ENCODE measurements around the gene RASA2.

The RASA2 gene, protein sequence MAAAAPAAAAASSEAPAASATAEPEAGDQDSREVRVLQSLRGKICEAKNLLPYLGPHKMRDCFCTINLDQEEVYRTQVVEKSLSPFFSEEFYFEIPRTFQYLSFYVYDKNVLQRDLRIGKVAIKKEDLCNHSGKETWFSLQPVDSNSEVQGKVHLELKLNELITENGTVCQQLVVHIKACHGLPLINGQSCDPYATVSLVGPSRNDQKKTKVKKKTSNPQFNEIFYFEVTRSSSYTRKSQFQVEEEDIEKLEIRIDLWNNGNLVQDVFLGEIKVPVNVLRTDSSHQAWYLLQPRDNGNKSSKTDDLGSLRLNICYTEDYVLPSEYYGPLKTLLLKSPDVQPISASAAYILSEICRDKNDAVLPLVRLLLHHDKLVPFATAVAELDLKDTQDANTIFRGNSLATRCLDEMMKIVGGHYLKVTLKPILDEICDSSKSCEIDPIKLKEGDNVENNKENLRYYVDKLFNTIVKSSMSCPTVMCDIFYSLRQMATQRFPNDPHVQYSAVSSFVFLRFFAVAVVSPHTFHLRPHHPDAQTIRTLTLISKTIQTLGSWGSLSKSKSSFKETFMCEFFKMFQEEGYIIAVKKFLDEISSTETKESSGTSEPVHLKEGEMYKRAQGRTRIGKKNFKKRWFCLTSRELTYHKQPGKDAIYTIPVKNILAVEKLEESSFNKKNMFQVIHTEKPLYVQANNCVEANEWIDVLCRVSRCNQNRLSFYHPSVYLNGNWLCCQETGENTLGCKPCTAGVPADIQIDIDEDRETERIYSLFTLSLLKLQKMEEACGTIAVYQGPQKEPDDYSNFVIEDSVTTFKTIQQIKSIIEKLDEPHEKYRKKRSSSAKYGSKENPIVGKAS

DNA sequence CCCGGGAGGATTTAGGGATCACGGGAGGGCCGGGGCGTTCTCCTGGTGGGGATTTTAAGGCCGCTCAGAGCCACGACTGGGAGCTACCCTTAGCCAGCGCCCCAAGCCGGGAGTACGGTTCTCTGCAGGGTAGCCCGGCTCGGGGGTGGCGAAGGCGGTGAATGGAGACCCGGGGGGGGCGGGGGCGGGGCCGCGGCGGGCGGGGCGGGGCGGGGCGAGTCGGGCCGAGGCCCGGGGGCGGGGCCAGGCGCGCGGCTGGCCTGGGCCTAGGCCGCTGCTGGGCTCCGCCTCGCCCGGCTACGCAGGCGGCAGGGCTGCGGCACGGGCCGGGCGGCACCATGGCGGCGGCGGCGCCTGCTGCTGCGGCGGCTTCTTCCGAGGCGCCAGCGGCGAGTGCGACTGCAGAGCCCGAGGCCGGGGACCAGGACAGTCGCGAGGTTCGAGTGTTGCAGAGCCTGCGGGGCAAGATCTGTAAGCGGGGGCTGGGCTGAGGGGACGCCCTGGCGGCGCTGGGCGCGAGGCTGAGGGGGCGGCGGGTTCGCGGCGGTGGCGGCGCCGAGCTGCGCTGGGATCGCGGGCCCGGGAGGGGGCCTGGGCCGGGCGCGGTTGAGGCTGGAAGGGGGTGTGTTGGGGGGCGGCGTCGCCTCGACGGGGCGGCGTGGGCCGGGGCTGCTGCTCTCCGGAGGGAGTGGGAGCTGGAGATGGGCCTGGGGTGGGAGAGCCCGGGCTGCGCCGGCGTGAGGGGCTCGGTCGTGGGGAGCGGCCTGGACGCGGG is at the start of gene RASA2:
RASA2 (plus strand) TSS at position 282 of the 775 bp plus-strand sequence; CDS start at position 339, 57 bp downstream.
- DNase-seq (ENCODE audit: low read depth in 2 of 2), result peak; percentile 39 to 43

DNA sequence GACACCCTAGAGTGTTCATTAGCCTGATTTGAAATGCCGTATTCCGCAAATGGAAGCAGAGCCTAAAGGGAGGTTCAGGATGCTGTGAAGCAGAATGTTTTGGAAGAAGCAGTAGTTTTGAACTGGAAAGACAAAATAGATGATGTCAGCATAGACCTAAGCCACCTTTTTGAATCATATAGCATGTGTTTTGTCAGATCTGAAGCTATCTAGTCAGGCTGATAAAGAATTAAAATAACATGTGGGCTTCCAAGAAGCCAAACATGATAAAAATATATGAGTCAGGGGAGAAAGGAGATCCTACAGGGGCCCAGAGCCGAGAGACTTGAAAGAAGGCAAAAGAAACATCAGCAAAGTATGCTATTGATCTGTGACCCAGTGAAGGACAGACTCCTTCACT is 47.2 kb upstream of the RASA2 start:
- DNase-seq (ENCODE audit: low read depth in 2 of 2), result no peak

DNA sequence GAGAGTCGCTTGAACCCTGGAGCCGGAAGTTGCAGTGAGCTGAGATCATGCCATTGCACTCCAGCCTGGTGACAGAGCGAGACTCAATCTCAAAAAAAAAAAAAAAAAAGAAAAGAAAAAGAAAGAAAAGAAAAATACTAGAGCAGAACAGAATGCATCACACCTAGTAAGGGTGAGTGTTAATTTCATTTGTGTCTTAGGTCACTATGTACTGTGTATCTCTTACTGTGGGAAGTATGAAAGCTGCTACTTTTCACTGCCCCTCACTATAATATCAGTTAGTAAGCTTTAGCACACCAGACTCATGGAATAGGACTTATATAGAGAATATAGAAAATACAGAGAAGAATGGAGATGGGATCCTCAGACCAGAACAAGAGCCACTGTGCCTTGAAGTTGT is 45.9 kb upstream of the RASA2 start:
- DNase-seq (ENCODE audit: low read depth in 2 of 2), result no peak

DNA sequence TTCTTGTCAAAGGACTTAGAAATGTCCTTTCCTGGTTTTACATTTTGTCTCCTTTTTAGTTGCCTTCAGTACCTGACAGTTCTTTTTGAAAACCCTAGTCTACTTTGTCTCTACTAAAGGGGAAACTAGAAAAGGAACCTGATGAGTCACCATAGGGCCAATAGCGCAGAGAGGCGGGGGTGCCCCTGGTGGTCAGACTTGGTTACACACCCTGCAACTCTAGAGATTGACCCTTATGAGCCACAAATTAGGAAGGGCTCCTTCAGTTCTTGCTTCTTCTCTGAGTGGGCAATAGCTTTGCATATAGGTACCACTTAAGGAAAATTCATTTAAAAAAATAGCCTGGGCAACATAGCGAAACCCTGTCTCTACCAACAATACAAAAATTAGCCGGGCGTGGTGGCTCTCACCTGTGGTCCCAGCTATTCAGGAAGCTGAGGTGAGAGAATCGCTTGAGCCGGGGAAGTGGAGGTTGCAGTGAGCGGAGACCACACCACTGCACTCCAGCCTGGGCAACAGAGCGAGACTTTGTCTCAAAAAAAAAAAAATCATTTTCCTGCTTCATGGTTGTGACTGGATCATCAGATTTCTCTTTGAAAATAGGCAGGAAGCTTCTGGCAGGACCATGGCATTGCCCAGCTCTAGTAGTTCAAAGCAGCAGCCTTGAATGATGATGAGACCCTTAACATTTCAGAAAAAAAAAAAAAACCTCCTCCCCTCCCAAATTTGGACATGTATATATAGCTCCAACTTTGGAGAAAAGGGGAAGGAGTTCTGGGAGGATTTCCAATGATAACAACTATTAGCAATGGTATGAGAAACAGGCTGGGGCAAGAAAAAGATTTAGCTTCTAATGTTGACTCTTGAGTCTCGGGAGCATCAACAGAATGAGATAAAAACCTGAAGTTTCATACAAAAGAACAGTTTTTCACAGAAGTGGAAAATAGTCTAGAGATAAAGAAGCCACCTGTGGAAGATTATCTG is 45.2 kb upstream of the RASA2 start:
- DNase-seq (ENCODE audit: low read depth in 2 of 2), result peak; percentile 52 to 83

DNA sequence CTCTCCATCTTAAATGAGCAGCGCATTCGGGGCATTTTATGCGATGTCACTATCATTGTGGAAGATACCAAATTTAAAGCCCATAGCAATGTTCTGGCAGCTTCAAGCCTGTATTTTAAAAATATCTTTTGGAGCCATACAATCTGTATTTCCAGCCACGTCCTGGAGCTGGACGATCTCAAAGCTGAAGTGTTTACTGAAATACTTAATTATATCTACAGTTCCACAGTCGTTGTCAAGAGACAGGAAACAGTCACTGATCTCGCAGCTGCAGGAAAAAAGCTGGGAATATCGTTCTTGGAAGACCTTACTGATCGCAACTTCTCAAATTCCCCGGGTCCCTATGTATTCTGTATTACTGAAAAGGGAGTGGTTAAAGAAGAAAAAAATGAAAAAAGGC is 44.4 kb upstream of the RASA2 start:
- DNase-seq (ENCODE audit: low read depth in 2 of 2), result no peak

DNA sequence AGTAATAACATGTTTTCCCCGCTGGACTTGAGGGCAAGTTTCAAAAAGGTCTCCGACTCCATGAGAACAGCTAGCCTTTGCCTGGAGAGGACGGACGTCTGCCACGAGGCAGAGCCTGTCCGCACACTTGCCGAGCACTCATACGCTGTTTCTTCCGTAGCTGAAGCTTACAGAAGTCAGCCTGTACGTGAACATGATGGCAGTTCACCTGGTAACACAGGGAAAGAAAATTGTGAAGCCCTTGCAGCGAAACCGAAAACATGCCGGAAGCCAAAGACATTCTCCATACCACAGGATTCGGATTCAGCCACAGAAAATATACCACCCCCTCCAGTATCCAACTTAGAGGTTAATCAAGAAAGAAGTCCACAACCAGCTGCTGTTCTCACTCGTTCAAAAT is 43.9 kb upstream of the RASA2 start:
- DNase-seq (ENCODE audit: low read depth in 2 of 2), result no peak

DNA sequence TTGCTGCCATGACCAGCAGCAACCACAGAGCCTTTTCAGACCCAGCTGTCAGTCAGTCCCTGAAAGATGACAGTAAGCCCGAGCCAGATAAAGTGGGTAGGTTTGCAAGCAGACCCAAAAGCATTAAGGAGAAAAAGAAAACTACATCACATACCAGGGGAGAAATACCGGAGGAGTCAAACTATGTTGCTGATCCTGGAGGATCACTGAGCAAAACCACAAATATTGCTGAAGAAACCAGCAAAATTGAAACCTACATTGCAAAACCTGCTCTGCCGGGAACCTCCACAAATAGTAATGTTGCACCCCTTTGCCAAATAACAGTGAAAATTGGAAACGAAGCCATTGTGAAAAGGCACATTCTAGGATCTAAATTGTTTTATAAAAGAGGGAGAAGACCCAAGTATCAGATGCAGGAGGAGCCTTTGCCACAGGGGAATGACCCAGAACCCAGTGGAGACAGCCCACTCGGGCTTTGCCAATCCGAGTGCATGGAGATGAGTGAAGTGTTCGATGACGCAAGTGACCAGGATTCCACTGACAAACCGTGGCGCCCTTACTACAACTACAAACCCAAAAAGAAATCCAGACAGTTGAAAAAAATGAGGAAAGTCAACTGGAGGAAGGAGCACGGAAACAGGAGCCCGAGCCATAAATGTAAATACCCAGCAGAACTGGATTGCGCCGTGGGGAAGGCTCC is 42.1 kb upstream of the RASA2 start:
- no peak for DNase-seq (ENCODE audit: low read depth in 2 of 2)

DNA sequence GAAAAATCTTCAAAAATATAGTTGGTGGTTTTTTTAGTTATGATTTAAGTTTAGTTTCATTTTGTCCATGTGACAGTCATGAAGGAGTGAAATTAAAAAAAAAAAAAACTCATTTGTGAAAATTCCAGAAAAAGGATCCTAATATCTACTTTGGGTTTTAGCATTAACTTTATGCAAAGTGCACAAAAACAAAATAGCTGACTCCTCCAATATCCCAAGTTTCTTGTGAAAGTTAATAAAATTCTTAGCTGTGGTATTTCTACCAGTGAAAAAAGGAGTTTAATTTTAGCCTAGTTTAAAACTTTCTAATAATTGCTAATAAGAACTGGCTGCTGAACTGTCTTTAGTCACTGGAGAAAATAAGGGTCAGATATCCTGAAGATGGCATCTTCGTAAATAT is 40.8 kb upstream of the RASA2 start:
- DNase-seq (ENCODE audit: low read depth in 2 of 2), result no peak

DNA sequence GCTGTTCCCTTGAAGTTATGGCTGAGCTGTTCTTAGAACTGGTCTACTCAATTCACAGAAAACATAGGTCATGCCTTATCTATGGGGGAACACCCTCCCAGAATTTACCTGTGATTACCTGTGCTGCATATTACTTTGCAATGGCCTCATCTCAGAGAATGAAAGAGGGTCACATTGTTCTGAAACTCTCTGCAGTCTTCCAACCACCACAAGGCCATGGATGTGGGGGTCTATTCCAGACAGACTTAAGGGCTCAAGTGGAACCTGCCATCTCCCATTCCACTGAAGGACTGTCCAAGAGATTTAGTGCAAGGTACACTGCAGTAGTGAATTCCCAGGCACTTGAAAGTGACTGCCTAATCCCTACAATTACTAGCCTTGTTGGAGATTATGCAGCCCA is 40.1 kb upstream of the RASA2 start:
- DNase-seq (ENCODE audit: low read depth in 2 of 2), result no peak

DNA sequence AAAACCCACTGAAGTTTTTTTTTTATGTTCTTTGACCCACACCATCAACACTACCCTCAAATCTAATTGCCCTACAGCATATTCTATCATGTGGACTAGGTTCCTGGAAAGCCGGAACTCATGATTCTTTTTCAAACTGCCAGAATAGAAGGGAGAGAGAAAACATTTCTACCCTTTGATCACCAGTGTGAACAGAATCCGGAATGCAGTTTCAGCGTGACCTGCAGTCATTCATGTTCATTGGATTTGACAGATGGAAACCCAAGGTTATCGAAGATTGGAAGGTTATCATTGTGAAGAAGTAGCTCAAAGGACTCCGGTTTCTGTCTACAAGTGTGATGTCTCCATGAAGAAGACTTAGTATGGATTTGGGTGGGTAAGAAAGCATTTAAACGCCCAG is 39.4 kb upstream of the RASA2 start:
- no peak for DNase-seq (ENCODE audit: low read depth in 2 of 2)

DNA sequence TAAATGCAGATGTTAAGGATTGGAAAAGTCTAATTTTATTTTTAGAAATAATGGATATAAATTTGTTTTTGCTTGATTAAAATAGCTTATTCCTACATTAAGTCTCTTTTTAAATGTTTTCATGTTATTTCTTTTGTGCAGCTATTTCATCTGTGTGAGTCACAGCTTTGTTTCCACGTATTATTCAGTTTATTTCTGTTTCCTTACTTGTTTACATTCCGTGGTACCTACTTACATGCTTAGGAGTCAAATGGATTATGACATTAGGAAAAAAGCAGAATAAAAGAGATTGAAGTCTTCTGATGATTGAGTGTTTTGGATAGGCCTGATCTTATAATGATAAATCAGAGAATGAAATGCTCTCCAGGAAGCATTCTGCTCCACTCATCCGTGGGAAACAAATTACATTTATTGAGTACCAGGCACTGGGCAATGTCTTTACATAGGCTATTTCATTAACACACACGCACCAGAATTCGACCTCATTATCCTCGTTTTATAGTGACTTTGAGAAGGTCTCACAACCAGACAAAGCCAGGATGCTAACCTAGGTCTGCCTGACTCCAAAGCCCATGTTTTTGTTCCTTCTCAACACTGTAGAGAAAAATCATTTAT is 38.1 kb upstream of the RASA2 start:
- no peak for DNase-seq (ENCODE audit: low read depth in 2 of 2)

DNA sequence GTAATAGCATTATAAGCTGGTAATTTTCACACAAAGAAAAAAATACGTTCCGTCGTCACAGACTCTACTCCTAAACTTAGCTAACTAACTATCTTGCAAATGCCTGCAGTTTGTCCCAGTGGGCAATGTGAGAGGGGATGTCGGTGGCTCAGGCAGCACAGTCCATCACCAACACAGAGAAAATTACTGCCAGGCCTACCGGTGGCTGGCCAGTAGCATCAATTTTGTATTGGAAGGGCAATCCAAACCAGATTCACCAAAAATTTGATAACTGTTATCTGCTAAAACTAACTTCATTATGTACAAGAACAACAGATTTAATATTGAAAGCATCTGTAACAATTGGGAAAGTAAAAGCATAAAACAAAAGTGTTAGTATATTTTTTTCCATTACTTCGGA is 37.4 kb upstream of the RASA2 start:
- DNase-seq (ENCODE audit: low read depth in 2 of 2), result no peak

DNA sequence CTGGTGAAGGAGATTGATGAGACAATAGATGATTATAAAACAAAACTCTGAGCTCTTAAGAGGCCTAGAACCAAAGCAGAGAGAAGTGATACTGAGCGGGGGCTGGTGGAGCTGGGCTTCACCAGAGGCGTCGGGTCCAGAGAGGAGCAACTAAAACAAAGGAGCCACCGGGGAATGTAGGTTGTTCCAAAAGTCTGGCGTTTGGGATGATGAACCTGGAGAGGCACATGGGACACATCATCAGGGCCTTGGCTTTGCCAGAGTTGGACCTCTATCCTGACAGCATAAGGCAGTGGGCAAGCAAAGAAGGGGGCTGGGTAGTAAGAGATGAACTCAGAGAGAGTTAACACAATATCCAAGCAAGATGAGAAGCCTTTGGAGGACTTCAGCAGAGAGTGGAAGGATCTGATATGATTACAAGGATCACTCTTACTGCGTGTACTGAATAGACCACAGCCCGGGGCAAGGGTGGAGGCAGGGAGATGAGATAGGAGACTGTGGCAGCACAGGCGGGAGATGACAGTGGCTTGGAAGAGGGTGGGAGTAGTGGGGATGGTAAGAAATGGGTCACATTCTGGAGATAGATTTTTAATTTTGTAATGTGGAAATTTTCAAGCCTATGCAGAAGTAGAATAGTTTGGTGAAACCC is 36.0 kb upstream of the RASA2 start:
- DNase-seq (ENCODE audit: low read depth in 2 of 2), result no peak

DNA sequence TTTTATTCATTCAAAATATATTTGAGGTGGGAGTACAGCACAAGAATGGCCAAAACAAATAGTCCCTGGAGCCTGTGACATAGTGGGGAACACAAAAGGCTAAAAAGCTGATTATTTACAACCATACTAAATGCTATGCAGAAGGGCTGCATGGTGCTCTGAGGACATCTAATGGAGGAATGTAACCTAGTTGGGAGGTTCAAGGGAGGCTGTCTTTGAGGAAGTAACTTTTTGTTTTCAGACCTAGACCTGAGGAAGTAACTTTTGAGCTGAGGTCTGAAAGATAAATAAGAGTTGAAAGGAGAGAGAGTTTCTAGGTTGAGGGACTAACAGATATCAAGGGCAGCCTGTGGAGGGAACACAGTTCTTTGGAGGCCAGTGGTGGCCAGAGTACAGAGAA is 34.8 kb upstream of the RASA2 start:
- no peak for DNase-seq (ENCODE audit: low read depth in 2 of 2)

DNA sequence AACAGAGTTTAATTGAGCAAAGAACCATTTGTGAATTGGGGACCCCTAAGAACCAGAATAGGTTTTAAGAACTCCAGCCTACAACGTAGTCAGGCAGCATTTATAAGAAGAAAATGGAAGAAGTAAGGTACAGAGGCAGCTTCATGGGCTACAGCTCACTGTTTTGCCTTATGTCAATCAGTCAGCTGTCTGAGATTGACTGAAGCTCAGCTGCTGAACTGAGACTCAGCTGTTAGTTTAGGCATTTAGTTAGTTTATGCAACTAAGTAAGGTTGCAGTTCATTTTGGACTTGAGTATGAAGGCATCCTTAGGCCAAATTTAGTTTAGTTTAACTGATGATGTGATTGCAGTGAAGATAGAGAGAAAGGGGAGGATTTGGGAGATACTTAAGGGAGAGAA is 34.1 kb upstream of the RASA2 start:
- DNase-seq (ENCODE audit: low read depth in 2 of 2), result no peak

DNA sequence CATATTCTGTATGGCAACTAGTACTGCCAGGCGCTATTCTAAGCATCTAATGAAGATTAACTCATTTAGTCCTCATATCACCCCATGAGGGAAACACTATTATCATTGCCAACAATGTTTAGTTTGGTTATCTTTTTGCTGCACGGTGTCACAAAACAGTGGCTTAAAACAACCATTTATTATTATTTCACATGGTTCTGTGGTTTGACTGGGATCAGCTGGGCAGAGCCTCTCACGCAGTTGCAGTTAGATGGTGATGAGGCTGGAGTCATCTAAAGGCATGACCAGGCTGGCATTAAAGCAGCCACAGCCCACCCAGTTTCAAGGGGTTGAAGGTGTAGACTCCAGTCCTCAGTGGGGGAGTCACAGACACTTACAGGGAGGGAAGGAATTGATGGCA is 32.8 kb upstream of the RASA2 start:
- DNase-seq (ENCODE audit: low read depth in 2 of 2), result no peak

DNA sequence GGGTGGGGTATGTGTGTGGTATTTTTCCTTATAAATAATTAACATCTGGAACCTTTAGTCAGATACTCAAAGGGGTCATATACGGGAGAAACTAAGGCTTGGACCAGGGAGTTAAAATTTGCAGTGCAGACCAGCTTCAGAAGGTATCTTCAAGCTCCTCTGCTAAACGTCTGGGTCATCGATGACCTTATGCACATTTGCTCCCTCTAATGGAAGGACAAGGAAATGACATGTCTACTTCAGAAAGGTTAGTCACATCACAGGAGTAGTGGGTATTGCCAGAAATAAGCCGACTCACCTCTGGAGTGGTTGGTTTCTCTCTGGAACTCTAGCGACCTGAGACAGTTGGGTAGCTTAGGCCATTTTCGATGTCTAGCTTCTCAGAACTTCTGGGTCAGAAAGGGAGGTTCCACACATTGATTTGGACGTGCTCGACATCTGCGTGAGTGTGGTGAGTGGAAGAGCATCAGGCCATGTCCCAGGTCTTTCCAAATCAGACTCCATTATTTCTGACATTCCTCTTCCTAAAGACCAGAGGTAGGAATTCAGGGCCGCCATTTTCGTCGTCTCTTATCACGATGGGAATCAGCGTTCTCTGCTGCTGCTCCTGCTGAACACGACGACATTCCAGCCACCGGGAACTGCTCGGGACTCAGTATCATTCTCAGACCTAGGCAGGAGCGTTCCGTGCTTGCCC is 31.8 kb upstream of the RASA2 start:
- DNase-seq (ENCODE audit: low read depth in 2 of 2), result no peak

DNA sequence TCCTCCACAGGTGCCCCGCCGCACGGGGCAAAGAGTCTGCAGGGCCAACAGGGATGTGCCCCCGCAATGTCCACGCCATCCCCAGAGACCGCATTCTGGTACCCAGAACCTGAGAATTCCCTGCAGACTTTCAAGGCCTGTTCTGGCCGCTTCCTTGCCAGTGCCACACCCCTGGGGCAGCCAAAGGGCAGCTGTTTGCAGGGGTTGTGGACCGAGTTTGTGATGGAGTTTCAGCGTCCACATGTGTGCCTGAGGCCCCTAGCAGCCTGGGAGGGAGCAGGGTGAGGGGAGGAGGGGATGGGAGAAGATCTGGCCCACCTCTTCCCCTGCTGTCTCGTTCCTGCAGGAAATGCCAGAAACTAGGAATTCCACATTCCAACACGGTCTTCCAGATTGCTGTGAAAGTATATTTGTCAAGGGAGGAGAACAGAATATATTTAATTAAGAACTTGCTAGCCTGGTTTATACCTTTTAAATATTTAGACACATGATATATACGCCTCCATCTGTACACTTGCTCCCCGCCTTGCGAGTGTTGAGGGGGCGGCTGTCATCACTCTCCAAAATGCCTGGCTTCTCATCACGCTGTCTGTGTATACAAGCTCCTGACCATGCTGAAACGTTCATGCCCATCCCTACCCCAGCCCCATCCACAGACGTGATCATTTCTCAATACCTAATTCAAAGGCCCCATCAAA is 31.1 kb upstream of the RASA2 start:
- no peak for DNase-seq (ENCODE audit: low read depth in 2 of 2)

Data from stimulated activated CD4-positive, alpha-beta T cell treated with anti-CD3 and anti-CD28 coated beads, Interleukin-12 subunit alpha, Interleukin-12 subunit beta, amount 100 ng/mL, for 24 hours (primary cell).